Measurements from ENCODE around the gene MRPS9. TPM values are rescaled to one million over a fixed set of nuclear protein-coding genes. Genes with fewer than 3 reads are reported as not detected.

MRPS9 gene
- total RNA-seq, 2 donors from 2014 or later = 12.2 to 13.2 TPM

GRCh38 chr2:105130546-105130945 lies 92.7 kb downstream of the MRPS9 start:
- intact Hi-C loops (cut with DNase I) = no loop called here
- Histone ChIP-seq H3K4me3 (no peak overlapping the region), H3K9me3 (no peaks in the 10 kb centered on the region), H3K4me1 (no peaks in the 10 kb centered on the region), H3K27me3 (no peaks in the 10 kb centered on the region), H3K27ac (no peak overlapping the region), H3K36me3 (replicated peaks in 1 of 2; ENCODE audit: insufficient read depth in 1 of 2, low read depth in 2 of 2) (no peaks in the 10 kb centered on the region)
- ATAC-seq (no peak), DNase-seq (no peak)
- no peak for TF ChIP-seq POLR2A (IDR thresholded peaks at IDR 0.05)
- TF ChIP-seq CTCF (IDR thresholded peaks at IDR 0.05) = no peak

GRCh38 chr2:105134081-105134480 lies 96.2 kb downstream of the MRPS9 start:
- WGBS, 2 donors = 57 to 75% methylated on average over 2 to 3 of the region's 3 CpGs
- TF ChIP-seq CTCF (IDR thresholded peaks at IDR 0.05) = no peak
- no peak for TF ChIP-seq POLR2A (IDR thresholded peaks at IDR 0.05)
- intact Hi-C loops (cut with DNase I) = no loop called here

GRCh38 chr2:105135436-105135835 lies 97.6 kb downstream of the MRPS9 start:
- 75 to 79% methylated on average over 6 of the region's 6 CpGs for WGBS, 2 donors
- DNase-seq = no peak

More at GRCh38 chr2:105134081-105134480, 96.2 kb downstream of the MRPS9 start:
- no peak overlapping the region for H3K4me3 ChIP-seq
- no peak overlapping the region for H3K27ac ChIP-seq
- ATAC-seq (no peak), DNase-seq (no peak)
- no peaks in the 10 kb centered on the region for H3K4me1 ChIP-seq
- no peaks in the 10 kb centered on the region for H3K27me3 ChIP-seq
- H3K36me3 ChIP-seq (replicated peaks in 1 of 2; ENCODE audit: insufficient read depth in 1 of 2, low read depth in 2 of 2) = no peaks in the 10 kb centered on the region
- no peaks in the 10 kb centered on the region for H3K9me3 ChIP-seq

GRCh38 chr2:105136394-105136793 lies 98.5 kb downstream of the MRPS9 start:
- intact Hi-C loops (cut with DNase I) = no loop called here
- ATAC-seq = no peak
- WGBS, 2 donors = 55 to 69% methylated on average over 4 of the region's 4 CpGs
- no peak for DNase-seq
- TF ChIP-seq CTCF (IDR thresholded peaks at IDR 0.05) (no peak), POLR2A (IDR thresholded peaks at IDR 0.05) (no peak)
- H3K4me1 ChIP-seq = no peaks in the 10 kb centered on the region
- no peak overlapping the region for H3K27ac ChIP-seq
- H3K27me3 ChIP-seq = no peaks in the 10 kb centered on the region
- H3K9me3 ChIP-seq = no peaks in the 10 kb centered on the region
- H3K36me3 ChIP-seq (replicated peaks in 1 of 2; ENCODE audit: insufficient read depth in 1 of 2, low read depth in 2 of 2) = no peaks in the 10 kb centered on the region
- no peak overlapping the region for H3K4me3 ChIP-seq

More at GRCh38 chr2:105135436-105135835, 97.6 kb downstream of the MRPS9 start:
- TF ChIP-seq POLR2A (IDR thresholded peaks at IDR 0.05) (no peak), CTCF (IDR thresholded peaks at IDR 0.05) (no peak)
- Histone ChIP-seq H3K4me1 (no peaks in the 10 kb centered on the region), H3K9me3 (no peaks in the 10 kb centered on the region), H3K27ac (no peak overlapping the region), H3K36me3 (replicated peaks in 1 of 2; ENCODE audit: insufficient read depth in 1 of 2, low read depth in 2 of 2) (no peaks in the 10 kb centered on the region), H3K27me3 (no peaks in the 10 kb centered on the region), H3K4me3 (no peak overlapping the region)
- no peak for ATAC-seq
- intact Hi-C loops (cut with DNase I) = no loop called here

- ATAC-seq (no peak), DNase-seq (no peak)
- no peaks in the 10 kb centered on the region for H3K27me3 ChIP-seq
- intact Hi-C loops (cut with DNase I) = no loop called here
- no peak overlapping the region for H3K27ac ChIP-seq
- TF ChIP-seq POLR2A (IDR thresholded peaks at IDR 0.05) (no peak), CTCF (IDR thresholded peaks at IDR 0.05) (no peak)
- no peaks in the 10 kb centered on the region for H3K9me3 ChIP-seq
- no peak overlapping the region for H3K4me3 ChIP-seq
- H3K4me1 ChIP-seq = peaks cover 3% of the 10 kb centered on the region
- H3K36me3 ChIP-seq (replicated peaks in 1 of 2; ENCODE audit: insufficient read depth in 1 of 2, low read depth in 2 of 2) = no peaks in the 10 kb centered on the region
- 65 to 75% methylated on average over 5 of the region's 5 CpGs for WGBS, 2 donors
These were observed 100.8 kb downstream of the MRPS9 start for GRCh38 chr2:105138643-105139042.
